ENCODE data around the gene ZNF429.
"Not testable (repeated sequence)": the region's sequence is repeated elsewhere in the genome, so short reads cannot be mapped to it uniquely, and the experiment has no call there.

ZNF429 gene

DNA sequence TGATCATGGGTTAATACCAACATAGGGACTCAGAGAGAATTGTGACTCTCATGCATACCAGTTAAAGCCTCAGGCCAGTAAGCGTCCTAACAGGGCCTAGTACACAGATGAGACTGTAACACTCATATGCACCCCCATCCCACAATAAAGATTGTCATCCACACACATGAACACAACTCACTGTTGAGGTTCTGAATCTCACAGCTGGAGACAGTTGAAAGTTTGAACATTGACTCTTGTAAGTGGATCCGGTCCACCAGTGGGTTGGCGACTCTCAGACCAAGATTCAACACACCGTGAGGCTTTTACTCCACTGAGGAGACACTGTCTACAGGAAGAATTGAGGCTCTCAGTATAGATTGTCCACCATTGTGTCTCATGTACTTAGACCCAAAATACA is 88.1 kb downstream of the ZNF429 start:
- DNase-seq, result no peak

DNA sequence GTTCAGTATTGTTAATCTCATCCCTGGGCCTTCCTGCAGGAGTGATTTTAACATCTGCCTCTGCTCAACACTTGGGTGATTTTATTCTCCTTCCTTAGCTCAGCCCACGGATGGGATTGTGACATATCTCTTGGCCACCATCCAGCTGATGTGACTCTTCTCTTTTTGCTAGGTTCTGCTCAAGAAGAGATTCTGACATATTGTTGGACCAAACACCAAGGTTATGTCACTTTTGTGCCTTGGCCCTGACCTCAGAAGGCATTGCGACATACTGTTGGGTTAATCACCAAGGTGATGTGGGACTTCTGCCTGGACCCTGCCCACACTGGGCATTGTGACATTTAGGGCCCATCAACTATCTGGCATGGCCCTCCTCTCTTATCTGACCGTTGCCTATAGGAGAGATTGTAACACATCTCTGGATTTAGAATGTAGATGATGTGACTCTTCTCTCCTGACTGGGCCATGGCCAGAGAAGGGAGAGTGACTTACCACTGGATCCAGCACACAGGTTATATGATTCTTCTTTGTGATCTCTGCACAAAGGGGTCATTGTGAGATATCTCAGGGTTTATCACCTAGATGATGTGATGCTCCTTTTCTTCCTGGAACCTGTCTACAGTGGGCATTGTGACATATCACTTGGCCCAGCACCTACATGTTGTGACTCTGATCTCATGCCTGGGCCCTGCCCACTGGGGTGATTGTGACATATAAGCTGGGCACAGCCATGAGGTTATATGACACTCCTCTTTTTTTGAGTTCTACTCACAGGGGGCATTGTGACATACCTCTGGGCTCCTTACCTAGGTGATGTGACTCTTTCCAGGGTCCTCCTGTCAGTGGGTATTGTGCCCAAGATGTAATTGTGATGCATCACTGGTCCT is 88.8 kb downstream of the ZNF429 start:
- no peak for DNase-seq

GRCh38 chr19:21595185-21595584 is 89.8 kb downstream of the ZNF429 start:
- DNase-seq, result no peak

DNA sequence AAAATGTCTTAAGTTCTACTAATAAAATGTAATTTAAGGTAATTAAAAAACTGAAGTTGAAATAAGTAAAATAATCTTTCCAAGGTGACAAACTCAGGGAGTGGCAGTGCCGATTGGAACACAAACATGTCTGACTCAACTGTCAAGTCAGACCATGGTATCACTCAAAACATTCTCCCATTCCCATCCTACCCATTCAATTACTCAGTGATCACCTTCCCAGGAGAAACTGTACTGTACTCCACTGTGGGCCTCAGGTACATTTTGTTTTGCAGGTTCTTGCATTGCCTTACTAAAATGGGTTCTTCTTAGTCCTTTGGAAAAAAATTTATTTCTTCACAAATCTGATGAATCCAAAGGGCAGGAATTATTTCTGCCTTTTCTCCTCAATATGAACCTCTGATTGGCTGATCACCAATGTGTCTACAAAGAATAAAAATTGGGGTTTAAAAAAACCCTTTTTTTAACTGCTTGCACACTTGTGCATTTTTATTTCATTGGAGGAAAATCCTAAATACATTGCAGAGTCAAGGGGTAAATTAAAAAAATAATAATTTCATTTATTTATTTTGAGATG is 96.8 kb downstream of the ZNF429 start:
- no peak for DNase-seq

GRCh38 chr19:21602659-21603430 is 97.4 kb downstream of the ZNF429 start:
- DNase-seq, result not testable (repeated sequence)

DNA sequence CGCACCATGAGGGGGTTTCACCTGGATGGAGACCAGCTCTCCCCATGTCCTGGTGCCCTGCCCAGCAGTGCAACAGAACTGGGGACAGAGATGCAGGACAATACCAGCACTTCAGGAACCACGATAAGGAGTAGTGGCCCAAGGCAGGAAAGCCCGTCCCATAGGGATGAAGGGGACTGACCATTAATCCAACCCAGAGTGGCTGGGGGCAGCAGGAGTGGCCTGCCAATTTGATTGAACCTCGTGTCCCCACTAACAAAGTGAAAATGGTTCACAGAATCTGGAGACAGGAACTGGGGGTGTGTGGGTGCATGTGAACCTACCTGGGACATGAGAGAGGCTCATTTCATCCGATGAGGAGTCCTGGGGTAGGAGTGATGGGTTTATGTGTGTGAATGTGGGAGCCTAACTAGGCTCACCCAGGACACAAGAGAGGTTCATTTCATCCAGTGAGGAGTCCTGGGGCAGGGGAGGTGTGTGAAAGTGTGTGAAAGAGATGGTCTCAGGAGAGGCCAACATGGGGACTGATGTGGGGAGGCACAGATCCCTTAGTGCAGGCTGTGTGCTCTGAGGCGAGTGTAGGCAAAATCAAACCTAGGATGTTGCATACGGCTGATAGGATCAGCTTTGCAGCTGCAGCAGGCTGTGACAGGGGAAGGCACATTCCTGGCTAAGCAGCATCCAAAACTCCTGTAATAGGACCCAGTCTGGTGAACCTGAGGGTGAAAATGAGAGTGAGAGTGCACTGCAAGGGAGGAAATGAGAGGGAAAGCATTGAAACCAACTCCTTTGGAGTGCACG is 98.2 kb downstream of the ZNF429 start:
- DNase-seq, result no peak

- DNase-seq, result no peak
Observed at GRCh38 chr19:21604351-21604926, 99.0 kb downstream of the ZNF429 start.
